NCI-H2227 treated with DMSO at 0.1 percent for 48 hours (cell line): Measurements from ENCODE around the gene PRTN3.
"Not testable (repeated sequence)": the region's sequence is repeated elsewhere in the genome, so short reads cannot be mapped to it uniquely, and the experiment has no call there.

ENCODE experiments used
- DNase-seq: peaks from one replicate; lab custom pipeline; 2025; lab: John Stamatoyannopoulos, UW

PRTN3 gene

DNA sequence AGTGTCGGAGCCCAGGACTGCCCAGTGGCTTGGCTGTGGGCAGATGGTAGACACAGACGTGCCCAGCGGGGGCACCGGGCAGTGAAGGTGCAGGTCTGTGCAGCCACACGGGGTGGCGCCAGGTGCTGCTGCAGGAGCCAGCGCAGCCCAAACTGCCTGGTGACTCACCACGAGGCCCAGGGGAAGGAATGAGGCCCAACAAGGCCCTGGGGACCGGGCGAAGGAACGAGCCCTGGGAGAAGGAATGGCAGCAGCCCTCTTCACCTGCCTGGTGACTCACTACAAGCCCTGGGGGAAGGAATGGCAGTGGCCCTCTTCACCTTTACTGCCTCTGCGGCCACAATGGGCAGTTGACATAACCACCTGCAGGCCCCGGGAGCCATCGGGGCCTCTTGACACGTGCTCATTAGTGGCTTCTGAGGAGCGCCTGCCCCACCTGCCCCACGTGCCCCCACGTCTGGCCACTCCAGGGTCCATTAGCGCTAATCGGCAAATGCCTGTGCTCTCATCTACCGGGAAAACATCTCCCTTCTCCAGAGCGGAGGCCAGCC lies 42.9 kb downstream of the PRTN3 start:
- DNase-seq: no peak

DNA sequence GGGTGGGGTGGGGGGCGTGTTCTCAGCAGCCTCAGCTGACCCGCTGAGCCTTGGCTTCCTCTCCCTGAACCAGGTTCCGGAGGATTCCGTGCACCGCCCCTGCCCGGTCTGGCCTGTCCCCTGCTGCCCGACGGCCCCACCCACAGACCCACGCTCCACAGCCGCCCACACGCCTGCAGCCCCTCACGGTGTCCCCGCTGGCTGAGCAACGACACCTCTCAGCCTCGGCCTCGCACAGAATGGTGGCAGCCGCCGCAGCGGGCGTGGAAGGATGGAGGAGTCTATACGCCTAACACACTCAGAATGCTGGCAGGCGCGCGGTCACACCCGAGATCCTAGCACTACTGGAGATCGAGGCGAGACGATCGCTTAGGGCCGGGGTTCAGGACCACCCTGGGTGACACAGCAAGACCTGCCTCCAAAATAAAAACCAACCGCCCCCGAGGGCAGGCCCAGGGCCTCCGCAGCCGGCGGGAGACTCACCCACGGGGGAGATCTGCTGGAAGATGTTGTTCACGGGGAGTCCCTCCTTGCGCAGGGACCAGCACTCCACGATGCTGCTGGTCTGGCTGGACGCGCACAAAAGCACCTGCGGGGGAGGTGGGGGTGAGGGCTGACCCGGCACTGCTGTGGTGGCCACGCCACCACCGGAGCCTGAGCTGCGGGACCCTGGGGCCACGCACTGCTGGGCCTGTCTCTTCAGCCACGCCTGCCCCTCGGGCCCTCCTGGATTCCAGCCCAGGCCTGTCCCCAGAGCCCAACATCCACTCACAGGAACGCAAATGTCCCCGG lies 43.8 kb downstream of the PRTN3 start:
- DNase-seq: no peak

DNA sequence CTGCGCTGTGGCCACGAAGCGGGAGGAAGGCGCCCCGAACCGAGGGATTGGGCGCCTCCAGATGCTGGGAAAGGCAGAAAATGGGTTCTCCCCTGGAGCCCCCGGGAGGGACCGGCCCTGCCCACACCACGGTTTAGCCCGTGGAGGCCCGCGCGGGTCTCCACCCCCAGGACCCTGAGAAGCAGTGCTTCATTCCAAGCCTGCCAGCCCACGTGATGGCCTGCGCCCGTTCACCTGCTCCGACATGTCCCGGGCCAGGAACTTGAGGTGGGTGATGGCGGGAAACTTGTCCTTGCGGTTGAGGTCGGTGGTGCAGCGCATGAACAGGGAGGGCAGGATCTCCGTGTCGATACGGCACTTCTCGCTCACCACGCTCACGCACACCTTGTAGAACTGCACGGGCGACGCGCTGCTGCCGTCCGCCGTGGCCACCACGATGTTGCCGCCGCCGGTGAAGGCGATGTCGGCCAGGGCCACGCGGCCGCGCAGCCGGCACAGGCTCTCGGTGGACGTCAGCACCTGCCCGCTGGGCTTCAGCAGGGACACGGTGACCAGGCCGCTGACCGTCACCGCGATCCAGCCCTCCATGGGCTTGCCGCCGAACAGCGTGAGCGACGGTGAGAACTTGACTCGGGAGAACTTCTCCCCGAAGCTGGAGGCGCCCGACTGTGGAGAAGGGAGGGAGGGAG lies 44.9 kb downstream of the PRTN3 start:
- DNase-seq: no peak

DNA sequence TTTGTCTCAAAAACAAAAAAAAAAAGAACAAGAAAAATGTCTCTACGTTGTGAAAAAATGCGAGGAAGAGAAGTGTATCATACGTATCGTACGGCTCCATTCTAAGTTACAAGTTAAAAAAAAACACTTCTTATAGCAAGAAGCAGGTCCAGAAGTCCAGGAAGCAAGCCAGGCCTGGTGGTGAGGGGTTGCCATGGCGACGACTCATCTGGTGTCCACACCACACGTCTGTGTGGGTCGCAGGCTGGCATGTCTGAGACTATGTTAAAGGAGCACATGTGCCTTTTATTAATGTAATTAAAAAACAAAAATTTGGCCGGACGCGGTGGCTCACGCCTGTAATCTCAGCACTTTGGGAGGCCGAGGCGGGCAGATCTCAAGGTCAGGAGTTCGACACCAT lies 46.3 kb downstream of the PRTN3 start:
- DNase-seq: no peak

DNA sequence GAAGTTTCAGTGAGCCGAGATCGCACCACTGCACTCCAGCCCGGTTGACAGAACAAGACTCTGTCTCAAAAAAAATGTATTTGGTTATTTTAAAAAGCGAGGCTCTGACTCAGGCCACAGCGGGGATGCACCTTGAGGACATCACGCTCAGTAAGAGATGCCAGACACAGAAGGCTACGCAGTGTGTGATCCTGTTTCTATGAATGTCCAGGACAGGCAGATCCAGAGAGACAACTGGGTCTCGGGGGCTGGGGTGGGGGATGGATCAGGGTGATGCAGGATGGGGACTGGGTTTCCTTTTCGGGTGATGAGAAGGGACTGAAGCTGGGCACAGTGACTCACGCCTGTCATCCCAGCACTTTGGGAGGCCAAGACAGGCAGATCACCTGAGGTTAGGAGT lies 46.8 kb downstream of the PRTN3 start:
- no peak for DNase-seq

DNA sequence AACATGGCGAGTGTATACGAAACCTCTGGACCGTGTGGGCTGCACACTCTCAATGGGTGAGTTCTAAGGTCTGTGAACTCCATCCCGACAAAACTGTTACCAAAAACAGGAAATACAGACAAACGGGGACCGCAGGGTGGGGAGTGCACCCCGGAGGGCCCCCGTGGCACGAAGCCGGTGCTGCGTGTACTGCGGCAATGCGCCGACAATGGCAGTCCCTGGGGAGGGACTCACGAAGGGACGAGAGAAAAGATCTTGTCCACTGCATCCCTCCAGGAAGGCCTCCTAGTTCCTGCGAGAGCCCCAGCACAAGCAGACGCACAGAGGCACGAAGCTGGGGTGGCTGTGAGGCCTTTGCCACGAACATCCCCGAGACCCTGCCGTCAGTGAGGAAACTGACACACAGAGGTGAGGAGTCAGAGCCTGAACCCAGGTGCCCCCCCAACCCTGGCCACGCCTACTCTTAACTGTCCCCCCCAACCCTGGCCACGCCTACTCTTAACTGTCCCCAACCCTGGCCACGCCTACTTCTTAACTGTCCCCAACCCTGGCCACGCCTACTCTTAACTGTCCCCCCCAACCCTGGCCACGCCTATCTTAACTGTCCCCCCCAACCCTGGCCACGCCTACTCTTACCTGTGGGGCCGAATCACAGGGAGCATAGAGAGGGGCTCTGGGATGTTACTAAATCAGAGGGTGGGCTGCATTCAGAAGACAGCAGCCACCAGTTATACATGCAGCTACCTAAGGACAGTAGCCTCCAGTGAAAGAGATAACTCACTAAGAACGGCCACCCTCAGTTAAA lies 48.0 kb downstream of the PRTN3 start:
- no peak for DNase-seq

DNA sequence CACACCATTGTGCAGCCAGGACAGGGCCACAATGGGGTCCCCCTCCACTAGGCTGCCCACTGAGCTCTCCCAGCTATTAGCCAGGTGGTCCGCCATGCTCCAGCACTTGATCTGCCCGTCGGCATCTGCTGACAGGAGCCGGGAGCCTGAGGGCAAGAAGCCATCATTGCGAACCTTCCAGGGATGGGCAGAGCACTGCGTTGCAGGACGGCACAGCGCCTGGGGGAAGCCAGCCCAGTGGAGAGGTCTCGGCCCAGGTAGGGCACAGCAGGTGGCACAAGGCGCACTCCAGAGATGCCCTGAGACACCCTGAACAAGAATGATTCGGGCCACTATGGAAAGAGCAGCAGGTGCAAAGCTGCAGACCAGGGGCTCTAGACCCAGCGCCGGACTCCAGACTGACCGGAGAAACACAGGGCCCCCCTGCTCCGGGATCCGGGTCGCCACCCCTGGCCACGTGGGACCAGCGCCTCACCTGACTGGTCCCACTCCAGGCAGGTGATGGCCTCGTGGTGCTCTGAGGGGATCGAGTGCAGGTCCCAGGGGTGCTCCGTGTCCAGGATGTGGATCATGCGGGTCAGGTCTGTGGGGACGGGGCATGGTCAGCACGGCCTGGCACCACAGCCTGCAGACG lies 49.0 kb downstream of the PRTN3 start:
- DNase-seq: no peak

DNA sequence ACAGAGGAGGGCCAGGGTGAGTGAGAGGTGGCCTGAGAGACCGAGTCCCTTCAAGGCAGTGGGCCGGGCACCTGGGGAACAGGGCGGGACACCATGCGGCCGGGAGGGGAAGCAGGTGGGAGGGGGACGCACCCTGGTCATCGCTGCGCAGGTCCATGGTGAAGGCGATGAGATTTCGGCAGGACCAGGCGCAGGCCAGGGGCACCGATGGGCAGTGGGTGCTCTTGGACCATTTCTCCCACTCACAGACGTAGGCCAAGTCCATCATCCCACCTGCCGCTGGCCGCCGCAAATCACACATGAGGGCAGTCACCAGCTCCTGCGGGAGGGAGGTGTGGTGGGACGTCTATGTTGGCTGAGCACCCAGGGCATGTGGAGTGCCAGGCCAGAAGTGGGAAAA lies 50.0 kb downstream of the PRTN3 start:
- no peak for DNase-seq

DNA sequence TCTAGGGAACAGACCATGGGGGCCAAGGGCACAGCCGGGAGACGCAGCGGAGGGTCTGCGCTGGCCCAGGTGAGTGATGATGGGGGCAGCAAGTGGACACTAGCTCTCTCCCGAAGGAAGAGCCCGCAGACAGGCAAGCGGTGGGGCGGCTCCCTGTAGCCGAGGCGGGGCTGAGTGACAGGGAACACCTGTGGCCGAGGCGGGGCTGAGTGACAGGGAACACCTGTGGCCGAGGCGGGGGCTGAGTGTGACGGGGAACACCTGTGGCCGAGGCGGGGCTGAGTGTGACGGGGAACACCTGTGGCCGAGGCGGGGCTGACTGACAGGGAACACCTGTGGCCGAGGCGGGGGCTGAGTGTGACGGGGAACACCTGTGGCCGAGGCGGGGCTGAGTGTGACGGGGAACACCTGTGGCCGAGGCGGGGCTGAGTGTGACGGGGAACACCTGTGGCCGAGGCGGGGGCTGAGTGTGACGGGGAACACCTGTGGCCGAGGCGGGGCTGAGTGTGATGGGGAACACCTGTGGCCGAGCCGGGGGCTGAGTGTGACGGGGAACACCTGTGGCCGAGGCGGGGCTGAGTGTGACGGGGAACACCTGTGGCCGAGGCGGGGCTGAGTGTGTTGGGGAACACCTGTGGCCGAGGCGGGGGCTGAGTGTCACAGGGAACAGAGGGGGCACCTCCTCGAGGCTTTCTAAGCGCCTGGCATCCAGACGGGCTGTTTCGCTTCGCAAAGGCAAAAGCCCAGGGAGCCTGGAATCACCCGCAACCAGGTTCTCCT lies 50.8 kb downstream of the PRTN3 start:
- not testable (repeated sequence) for DNase-seq

DNA sequence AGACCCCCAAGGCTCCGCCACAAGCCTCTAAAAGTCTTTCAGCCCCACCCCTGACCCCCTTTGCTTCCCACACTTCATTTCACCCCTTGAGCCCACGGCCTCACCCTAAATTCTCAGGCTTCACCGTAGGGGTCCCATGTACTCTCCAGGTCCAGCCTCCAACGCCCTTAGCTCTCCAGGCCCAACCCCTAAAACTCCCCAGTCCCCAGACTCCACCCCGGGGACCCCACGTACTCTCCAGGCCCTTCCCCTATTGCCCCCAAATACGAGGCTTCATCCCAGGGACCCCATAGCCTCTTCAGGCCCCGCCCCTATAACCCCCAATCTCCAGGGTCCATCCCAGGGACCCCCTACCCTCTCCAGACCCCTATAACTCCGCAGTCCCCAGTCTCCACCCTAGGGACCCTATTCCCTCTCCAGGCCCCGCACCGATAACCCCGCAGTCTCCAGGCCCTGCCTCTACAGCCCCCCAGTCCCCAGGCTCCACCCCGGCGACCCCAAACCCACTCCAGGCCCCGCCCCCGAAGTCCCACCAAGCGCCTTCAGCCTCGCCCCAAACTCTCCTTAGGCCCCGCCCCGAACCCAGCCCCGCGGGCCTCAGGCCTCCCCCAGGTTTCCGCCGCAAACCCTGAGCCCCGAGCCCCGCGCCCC lies 51.6 kb downstream of the PRTN3 start:
- DNase-seq: no peak

DNA sequence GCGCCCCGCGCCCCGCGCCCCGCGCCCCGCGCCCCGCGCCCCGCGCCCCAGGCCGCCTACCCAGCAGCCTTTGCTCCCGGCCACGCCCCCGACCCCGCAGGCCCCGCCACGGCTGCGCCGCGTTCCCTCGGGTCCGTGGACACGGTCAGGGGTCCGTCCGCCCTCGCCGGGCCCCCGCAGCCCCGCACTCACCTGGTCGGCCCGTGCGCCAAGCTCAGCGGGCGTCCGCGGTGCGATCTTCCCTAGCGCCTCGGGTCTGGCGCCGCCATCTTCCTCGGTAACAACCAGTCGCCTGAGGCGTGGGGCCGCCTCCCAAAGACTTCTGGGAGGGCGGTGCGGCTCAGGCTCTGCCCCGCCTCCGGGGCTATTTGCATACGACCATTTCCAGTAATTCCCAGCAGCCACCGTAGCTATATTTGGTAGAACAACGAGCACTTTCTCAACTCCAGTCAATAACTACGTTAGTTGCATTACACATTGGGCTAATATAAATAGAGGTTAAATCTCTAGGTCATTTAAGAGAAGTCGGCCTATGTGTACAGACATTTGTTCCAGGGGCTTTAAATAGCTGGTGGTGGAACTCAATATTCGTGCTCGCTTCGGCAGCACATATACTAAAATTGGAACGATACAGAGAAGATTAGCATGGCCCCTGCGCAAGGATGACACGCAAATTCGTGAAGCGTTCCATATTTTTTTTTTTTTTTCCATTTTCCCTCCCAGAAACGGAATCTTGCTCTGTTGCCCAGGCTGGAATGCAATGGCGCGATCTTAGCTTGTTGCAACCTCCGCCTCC lies 52.3 kb downstream of the PRTN3 start, which contains the start of the genes MED16 and RNU6-9:
Gene MED16, minus strand, starts transcription at position 294 of the 796 bp plus-strand sequence. CDS start 2,056 bp downstream, outside the sequence.
Gene RNU6-9, plus strand, starts transcription at position 591 of the 796 bp plus-strand sequence.
- peak; percentile 89 for DNase-seq

DNA sequence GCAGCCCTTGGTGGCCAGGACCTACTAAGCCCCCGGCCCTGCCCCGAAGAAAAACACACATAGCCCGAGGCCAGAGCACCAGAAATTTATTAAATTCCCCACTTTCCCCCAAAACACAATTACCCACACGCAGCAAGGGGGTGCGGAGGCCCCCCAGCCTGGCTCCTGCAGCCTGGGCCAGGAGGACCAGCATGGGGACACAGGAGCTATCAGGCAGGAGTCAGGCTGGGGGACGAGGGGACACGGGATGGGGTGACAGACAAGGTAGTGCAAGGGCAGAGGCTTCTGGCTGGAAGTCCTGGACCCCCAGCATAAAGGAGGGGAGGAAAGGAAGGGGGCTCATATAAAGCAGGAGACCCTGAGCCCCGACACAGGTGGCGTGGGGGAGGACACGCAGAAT lies 55.6 kb downstream of the PRTN3 start:
- DNase-seq: no peak

DNA sequence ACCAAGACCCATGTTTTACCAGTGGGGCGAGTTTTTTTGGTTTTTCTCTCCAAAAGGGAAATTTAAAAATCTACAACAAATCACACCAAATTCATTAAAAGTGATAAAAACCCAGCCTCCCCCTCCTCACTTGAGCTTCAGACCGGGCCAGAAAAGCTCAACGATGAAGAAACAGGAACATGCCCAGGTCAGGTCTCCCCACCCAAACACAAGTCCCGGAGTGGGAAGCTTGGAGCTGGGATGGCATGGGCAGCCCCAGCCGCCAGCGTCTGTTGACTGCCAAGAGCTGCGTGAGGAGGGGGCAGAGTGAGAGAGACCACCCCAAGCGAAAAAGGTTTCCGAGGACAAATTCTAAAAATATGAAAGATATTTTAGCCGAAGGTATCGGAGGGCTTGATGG lies 56.2 kb downstream of the PRTN3 start:
- DNase-seq: no peak

DNA sequence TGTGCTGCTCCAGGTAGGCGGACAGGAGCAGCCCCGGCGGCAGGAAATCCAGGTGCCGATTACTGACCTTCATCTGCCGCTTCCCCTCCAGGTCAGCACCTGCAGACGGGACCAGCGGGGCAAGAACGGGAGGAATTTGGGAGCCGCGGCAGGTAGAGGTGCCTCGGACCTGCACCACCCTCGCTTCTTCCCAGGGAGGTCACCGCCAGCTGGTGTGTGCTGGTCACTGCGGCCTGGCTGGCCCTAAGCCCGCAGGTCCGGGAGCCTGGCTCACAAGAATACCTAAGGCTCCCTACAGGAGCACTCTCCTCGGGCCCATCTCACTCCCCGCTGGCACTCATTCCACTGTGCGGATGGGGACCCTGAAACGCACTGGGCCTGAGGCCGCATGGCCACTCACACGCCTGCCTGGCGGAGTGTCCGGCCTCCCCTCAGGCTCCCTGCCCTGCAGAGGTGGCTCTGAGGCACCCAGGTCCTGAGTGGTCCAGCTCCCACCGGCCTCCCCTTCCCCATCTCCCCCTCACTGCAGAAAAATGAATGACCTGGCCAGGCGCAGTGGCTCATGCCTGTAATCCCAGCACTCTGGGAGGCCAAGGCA lies 56.7 kb downstream of the PRTN3 start:
- DNase-seq: no peak
